ENCODE measurements around the gene CALR. TPM values are rescaled to one million over a fixed set of nuclear protein-coding genes. Genes with fewer than 3 reads are reported as not detected.
A peak's percentile ranks its signal among the peaks of the same experiment; 100 is the strongest.
"Not testable (repeated sequence)": the region's sequence is repeated elsewhere in the genome, so short reads cannot be mapped to it uniquely, and the experiment has no call there.

CALR gene
- total RNA-seq, 1 donor from 2014 or later: 383 TPM

DNA sequence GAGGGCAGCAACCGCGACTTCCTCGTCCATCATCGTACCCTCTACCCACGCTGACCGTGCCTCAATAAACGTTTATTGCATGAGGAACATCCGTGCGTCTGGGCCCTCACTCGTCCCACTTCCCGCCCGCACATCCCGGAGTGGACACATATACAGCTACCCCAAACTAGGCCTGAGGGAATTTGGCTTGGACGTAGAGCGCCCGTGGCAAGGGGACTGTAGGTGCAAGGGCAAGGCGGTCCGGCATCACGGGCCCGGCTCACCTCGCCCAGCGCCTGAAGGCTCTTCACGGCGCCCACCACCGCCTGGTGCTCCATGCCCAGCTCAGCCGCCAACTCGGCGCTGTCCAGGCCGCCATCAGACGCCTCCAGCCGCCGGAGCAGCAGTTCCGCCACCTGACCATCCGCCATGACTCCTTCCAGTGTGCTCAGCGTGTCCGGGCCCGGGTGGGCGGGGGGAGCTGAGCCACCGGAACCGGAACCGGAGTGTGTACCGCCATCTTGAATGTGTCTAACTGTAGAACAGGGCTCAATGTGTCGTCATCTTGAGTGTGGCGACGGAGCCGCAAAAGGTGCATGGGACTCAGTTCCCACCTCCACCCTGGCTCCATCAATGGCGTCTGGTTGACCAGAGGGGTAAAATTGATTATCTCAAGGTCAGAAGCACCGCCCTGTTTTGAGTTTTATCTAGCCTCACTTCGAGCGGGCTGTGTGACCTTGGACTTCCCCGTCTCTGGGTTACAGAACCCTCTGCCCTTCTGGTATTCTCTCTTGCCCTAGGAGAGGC, 4.9 kb upstream of the CALR start, which contains the start of gene FARSA:
Gene FARSA, minus strand, starts transcription at position 425 of the 786 bp plus-strand sequence. Its CDS starts 15 bp downstream, at position 410.
- DNase-seq: peak; percentile 96

DNA sequence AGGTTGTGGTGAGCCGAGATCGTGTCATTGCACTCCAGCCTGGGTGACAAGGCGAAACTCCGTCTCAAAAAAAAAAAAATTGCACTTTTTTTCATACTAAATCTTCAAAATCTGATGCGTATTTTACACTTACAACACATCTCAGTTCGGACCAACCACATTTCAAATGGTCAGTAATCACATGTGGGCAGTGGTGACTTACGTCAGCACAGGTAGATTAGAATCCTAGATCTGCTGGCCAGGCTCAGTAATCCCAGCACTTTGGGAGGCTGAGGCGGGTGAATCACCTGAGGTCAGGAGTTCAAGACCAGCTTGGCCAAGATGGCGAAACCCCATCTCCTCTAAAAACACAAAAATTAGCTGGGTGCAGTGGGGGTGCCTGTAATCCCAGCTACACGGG, 3.3 kb upstream of the CALR start:
- no peak for DNase-seq

DNA sequence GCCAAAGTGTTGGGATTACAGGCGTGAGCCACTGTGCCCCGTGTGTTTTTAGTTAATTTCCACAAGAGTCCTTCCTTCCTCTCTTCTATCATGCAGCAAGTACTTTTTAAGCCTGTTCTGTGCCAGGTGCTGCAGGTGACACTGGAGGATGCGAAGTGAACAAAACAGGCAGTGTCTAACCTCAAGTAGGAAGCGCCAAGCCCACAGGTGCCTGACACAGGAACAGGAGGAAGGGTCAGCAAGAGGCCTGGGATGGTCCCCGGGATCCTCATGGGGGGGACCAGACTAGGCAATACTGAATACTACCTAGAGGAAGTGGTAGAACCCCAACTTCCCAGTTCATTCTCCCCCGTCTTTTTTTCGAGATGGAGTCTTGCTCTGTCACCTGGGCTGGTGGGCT, 1.8 kb upstream of the CALR start:
- DNase-seq: no peak

DNA sequence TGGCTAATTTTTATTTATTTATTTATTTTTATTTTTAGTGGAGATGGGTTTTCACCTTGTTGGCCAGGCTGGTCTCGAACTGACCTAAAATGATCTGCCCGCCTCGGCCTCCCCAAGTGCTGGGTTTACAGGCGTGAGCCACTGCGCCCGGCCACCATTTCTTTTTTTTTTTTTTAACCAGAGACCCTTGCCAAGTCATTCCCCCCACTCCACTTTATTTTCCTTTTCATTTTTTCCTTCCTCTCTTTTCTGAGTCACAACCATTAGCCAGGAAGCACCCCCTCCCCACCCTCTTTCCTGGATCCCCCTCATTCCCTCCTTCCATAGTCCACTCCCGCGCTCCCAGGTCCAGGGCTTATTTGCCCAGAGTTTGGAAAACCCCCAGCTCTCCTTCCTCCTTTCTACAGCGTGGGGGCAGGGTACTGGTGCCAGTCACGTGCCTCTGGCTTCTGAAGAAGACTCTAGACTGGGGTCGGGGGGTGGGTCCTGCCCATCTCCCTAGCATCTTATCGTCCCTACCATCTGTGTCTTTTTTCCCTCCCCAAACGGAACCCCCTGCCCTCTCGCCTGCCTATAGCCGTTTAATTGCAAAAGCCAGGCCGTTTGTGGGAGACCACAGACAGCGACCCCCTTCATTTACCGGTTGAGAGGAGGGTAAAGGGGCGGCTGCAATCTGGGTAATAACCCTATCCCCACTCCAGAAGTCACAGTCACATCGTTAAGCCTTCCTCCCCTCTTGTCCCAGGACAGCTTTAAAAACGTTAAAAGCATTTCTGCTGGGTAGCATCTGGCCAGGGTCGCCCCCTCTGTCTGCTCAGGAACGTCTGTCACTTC, 1.1 kb upstream of the CALR start:
- no peak for DNase-seq

DNA sequence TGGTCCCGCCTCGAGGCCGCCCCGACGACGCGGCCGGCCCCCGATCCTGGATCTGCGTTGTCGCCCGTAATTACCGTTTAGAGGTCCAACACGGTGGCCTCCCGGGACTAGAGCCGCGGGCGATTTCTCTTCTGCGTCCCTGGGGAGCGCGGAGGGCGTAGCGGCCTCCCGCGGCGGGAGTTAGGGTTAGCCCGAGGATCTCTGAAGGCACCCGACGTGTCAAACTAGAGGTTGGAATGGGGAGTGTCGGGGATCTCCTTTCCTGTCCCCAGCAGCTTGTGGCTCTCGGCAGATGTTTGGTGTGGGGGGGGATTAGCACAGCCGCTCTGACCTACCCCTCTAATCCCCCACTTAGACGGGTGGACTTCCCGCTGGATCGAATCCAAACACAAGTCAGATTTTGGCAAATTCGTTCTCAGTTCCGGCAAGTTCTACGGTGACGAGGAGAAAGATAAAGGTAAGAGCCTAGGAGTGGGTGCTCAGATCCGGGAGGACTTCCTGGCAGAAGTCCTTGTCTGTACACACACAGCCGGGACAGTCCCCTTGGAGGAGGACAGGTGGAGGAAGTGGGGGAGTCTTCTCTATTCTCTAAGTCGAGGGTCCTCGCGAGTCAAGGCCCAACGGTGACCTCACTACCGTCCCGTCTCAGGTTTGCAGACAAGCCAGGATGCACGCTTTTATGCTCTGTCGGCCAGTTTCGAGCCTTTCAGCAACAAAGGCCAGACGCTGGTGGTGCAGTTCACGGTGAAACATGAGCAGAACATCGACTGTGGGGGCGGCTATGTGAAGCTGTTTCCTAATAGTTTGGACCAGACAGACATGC, 581 bp downstream of the CALR start:
- DNase-seq: peak; percentile 61

DNA sequence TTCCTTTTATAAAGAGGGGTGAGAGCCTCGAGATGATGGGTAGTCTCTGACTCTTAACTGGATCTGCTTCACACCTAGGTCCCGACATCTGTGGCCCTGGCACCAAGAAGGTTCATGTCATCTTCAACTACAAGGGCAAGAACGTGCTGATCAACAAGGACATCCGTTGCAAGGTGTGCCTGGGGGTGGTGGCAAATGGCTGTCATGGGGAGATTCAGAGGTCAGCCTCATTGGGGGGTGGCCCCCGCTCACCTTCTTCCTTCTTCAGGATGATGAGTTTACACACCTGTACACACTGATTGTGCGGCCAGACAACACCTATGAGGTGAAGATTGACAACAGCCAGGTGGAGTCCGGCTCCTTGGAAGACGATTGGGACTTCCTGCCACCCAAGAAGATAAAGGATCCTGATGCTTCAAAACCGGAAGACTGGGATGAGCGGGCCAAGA, 1.6 kb downstream of the CALR start:
- DNase-seq: no peak

DNA sequence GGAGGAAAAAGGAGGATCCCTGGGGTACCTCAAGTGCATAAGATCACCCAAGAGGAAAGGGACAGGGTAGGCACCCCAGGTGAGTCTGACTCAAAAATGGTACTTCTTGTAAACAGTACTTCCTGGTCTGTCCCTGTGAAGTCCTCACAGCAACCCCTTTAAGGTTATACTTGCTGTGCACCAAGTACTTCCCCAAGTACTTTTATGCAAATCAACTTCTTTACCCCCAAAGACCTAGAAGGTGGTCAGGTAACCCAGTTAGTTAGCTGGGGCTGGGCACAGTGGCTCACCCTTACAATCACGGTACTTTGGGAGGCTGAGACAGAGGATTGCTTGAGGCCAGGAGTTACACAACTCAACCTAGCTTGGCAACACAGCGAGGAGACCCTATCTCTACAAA, 2.5 kb downstream of the CALR start:
- no peak for DNase-seq

DNA sequence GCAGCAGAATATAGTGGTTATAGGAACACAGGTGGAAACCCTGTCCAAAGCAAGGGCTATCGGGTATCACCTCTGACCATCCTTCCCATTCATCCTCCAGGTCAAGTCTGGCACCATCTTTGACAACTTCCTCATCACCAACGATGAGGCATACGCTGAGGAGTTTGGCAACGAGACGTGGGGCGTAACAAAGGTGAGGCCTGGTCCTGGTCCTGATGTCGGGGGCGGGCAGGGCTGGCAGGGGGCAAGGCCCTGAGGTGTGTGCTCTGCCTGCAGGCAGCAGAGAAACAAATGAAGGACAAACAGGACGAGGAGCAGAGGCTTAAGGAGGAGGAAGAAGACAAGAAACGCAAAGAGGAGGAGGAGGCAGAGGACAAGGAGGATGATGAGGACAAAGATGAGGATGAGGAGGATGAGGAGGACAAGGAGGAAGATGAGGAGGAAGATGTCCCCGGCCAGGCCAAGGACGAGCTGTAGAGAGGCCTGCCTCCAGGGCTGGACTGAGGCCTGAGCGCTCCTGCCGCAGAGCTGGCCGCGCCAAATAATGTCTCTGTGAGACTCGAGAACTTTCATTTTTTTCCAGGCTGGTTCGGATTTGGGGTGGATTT, 5.1 kb downstream of the CALR start:
- no peak for DNase-seq

DNA sequence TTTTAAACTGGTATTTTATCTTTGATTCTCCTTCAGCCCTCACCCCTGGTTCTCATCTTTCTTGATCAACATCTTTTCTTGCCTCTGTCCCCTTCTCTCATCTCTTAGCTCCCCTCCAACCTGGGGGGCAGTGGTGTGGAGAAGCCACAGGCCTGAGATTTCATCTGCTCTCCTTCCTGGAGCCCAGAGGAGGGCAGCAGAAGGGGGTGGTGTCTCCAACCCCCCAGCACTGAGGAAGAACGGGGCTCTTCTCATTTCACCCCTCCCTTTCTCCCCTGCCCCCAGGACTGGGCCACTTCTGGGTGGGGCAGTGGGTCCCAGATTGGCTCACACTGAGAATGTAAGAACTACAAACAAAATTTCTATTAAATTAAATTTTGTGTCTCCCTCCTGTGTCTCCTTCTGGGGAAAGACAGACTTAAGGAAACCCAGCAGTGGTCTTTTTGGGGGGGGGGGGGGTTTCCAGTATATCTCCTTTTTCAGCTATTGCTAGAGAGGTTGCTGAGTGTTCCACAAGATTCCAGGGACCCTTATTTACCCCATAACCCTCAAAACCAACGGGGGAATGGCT, 5.8 kb downstream of the CALR start:
- no peak for DNase-seq

DNA sequence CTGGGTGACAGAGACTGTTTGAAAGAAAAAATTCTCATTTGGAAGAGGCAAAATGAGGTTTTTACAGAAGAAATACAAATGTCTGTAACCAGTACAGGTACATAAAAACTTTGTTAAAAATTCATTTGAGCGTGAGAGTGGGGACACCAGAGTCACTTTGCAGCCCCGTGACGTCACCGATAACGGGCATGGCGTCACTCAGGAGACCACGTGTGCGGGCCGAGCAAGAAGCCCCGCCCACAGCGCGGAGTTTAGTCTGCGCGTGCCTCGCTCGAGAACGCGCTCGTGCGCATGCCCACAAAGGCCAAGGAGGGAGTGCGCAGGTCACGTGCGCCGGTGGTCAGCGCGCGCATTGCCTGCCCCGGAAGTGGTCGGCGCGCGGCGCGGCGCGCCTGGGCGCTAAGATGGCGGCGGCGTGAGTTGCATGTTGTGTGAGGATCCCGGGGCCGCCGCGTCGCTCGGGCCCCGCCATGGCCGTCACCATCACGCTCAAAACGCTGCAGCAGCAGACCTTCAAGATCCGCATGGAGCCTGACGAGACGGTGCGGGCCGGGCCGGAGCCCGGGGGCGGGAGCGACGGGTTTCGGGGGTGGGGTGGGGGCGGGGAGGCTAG, 7.2 kb downstream of the CALR start, which contains the start of gene RAD23A:
Gene RAD23A, plus strand, starts transcription at position 384 of the 613 bp plus-strand sequence. Its CDS starts 87 bp downstream, at position 471.
- DNase-seq: peak; percentile 100

DNA sequence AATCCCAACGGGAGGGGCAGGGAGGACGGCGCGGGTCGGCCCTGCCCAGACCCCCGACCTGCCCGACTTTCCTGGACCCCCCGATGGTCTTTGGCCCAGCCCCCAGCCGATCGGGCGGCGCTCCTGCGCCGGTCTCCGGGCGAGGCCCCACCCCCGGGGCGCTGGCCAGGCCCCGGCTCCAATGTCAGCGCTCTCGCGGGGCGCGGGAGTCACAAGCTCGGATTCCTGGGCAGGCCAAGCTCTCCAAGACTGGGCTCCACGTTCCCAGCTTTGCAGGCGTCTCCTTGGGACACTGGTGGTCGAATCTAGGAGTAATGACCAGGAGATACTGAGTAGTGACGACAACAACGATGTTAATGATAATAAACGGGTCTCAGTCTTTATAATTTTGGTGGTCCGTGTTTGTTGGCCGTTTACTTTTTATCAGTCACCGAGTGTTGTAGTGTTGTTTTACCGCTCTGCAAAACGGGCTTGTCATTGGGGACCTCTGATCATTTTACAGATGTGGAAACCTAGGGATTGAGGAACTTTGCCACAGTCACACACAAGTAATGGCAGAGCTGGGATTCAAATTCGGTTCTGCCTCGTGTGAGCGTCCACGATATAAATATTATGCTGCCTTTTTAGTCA, 7.8 kb downstream of the CALR start:
- peak; percentile 85 for DNase-seq

DNA sequence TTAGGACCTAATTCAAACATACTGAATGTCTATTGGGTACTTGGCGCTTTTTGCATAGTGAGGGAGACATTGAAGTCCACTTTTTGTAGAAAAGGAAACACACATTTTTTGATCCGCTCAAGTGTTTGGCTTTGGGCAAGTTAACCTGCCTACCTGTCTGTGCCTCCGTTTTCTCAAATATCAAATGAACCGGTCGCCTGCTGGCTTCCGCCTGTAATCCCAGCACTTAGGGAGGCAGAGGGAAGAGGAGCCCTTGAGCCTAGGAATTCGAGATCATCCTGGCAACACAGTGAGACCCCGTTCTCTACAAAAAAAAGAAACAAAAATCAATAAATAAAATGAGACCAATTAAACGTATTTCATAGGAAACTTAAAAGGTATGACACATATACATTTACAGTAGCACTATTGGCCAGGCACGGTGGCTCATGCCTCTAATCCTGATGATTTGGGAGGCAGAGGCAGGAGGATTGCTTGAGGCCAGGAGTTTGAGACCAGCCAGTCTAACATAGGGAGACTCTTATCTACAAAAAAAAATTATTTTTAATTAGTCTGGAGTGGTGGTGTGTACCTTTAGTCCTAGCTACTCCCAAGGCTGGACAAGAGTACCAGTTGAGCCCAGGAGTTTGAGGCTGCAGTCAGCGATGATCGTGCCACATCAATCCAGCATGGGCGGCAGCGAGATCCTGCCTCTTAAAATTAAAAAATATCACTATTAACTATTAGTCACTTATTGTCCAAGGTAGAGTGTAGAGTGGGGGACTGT, 8.5 kb downstream of the CALR start:
- no peak for DNase-seq

DNA sequence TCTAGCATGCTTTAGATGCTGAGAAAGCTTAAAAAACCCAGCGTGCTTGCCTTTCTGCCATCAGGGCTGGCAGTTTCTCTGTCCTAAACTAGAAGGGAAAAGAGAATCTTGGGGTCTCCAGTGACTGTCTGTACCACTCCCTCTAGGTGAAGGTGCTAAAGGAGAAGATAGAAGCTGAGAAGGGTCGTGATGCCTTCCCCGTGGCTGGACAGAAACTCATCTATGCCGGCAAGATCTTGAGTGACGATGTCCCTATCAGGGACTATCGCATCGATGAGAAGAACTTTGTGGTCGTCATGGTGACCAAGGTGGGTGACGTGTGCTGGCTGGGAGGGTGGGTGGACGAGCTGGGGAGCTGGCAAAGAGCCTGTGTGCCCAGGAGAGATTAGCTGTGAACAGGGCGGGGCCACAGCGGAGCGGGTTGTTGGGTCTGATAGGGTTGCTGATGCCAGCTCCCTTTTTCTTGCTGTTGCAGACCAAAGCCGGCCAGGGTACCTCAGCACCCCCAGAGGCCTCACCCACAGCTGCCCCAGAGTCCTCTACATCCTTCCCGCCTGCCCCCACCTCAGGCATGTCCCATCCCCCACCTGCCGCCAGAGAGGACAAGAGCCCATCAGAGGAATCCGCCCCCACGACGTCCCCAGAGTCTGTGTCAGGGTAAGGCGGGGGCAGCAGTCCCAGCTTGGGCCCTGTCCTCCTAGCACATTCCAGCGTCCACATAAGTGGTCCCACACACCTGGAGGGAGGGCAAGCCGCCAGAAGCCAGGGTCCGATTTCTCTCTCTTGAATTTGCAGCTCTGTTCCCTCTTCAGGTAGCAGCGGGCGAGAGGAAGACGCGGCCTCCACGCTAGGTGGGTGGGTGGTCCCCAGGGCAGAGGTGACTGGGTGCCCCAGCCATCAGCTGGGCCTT, 9.5 kb downstream of the CALR start:
- peak; percentile 16 for DNase-seq

DNA sequence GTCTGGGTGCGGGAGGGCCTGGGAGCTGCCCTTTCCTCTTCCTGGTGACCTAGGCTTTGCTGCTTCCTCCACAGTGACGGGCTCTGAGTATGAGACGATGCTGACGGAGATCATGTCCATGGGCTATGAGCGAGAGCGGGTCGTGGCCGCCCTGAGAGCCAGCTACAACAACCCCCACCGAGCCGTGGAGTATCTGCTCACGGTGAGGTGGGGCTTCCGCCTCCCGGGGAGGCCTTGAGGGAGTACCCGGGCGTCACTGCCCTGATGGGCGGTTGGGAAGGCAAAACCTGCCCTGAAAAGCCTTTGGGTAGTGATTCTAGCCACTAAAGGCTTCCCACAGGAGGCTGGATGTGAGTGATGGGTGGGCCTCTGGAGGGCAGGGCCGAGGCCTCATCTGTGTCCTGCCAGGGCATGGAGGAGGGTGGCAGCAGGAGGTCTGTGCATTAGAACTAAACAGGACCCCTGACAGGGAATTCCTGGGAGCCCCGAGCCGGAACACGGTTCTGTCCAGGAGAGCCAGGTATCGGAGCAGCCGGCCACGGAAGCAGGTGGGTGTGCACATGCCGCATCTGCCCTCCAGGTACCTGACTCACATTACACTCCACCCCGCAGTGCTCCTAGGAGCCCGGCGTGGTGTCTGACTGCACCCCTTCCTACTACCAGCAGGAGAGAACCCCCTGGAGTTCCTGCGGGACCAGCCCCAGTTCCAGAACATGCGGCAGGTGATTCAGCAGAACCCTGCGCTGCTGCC, 10.4 kb downstream of the CALR start:
- DNase-seq: no peak

DNA sequence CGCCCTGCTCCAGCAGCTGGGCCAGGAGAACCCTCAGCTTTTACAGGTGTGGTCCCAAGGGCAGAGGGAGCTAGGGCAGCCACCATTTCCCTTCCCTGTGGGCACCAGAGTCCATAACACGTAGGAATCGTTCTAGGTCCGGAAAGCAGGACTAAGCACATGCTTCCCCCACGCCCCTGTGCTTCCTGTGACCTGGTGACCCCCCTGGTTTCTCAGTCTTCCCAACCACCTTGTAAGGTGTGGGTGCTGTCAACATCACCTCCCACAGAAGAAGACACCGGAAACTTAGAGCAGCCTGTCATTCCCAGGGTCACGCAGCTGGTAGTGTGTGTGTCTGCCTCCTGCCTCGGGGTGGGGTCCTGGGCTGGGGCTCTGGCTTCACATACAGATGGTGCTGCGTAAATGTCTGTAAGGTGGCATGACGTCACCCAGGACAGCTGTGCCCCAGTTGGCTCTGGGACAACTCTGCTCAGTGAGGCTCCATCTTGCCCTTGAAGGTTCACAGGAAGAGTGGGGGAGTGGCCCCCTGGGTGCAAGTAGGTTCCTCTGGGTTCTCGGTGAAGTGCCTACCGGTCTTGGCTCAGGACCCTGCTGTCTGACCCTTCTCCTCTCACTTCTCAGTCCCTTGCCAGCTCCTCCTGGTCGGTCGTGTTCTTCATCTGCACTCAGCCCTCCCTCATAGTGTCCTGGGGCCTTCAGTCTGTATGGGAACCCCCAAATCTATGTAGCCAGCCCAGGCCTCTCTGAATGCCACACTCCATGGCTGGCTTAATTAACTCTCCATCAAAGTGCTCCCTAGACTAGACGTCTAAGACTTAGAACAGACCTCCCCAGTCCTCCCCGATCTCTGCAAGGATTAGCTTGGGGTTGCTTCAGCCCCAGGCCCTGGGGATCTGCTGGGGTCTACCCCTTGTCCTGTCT, 11.2 kb downstream of the CALR start:
- DNase-seq: peak; percentile 65

DNA sequence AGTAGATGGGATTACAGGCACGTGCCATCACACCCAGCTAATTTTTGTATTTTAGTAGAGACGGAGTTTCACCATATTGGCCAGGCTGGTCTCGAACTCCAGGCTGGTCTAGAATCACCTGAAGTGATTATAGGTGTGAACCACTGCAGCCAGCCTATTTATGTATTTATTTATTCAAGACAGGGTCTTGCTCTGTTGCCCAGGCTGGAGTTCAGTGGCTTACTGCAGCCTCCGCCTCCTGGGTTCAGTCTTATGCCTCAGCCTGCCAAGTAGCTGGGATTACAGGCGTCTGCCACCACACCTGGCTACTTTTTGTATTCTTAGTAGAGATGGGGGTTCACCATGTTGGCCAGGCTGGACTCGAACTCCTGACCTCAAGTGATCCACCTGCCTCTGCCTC, 13.6 kb downstream of the CALR start:
- not testable (repeated sequence) for DNase-seq

All from tongue (tissue), 2 donors.